ENCODE data around the gene NDFIP1. TPM values are rescaled to one million over a fixed set of nuclear protein-coding genes. Genes with fewer than 3 reads are reported as not detected.

NDFIP1 gene
- total RNA-seq, 1 donor from 2014 or later = 118 TPM

- H3K4me1 Mint-ChIP-seq (ENCODE audit: low read depth) = peaks cover 37% of the 10 kb centered on the region
- intact Hi-C loops (cut with micrococcal nuclease) = no loop called here
- no peaks in the 10 kb centered on the region for H3K27me3 Mint-ChIP-seq (ENCODE audit: low read depth)
- H3K4me3 Mint-ChIP-seq (ENCODE audit: low read depth) = no peak overlapping the region
- no peak for DNase-seq (ENCODE audit: low spot score)
- no peaks in the 10 kb centered on the region for H3K9me3 Mint-ChIP-seq
- H3K36me3 Mint-ChIP-seq (ENCODE audit: low read depth) = peaks cover 44% of the 10 kb centered on the region
- H3K27ac Mint-ChIP-seq = peak overlapping the region; percentile 47
Measured at GRCh38 chr5:142129446-142130066, 21.0 kb downstream of the NDFIP1 start.

- H3K27me3 Mint-ChIP-seq (ENCODE audit: low read depth) = no peaks in the 10 kb centered on the region
- no peak overlapping the region for H3K27ac Mint-ChIP-seq
- intact Hi-C loops (cut with micrococcal nuclease) = no loop called here
- H3K9me3 Mint-ChIP-seq = no peaks in the 10 kb centered on the region
- no peak overlapping the region for H3K4me3 Mint-ChIP-seq (ENCODE audit: low read depth)
- peaks cover 42% of the 10 kb centered on the region for H3K36me3 Mint-ChIP-seq (ENCODE audit: low read depth)
- peaks cover 38% of the 10 kb centered on the region for H3K4me1 Mint-ChIP-seq (ENCODE audit: low read depth)
- no peak for DNase-seq (ENCODE audit: low spot score)
Measured at GRCh38 chr5:142131394-142131793, 22.8 kb downstream of the NDFIP1 start.

GRCh38 chr5:142132916-142133315, 24.3 kb downstream of the NDFIP1 start:
- Mint-ChIP-seq H3K4me3 (ENCODE audit: low read depth) (no peak overlapping the region), H3K27me3 (ENCODE audit: low read depth) (no peaks in the 10 kb centered on the region), H3K9me3 (no peaks in the 10 kb centered on the region), H3K36me3 (ENCODE audit: low read depth) (peaks cover 44% of the 10 kb centered on the region), H3K4me1 (ENCODE audit: low read depth) (peaks cover 31% of the 10 kb centered on the region), H3K27ac (no peak overlapping the region)
- no peak for DNase-seq (ENCODE audit: low spot score)
- intact Hi-C loops (cut with micrococcal nuclease) = no loop called here

- Mint-ChIP-seq H3K36me3 (ENCODE audit: low read depth) (peaks cover 46% of the 10 kb centered on the region), H3K27ac (no peak overlapping the region), H3K9me3 (no peaks in the 10 kb centered on the region), H3K4me1 (ENCODE audit: low read depth) (peaks cover 24% of the 10 kb centered on the region), H3K27me3 (ENCODE audit: low read depth) (no peaks in the 10 kb centered on the region), H3K4me3 (ENCODE audit: low read depth) (no peak overlapping the region)
- intact Hi-C loops (cut with micrococcal nuclease) = no loop called here
- DNase-seq (ENCODE audit: low spot score) = no peak
Measured at GRCh38 chr5:142133330-142134206, 25.0 kb downstream of the NDFIP1 start.

GRCh38 chr5:142134331-142135010, 25.9 kb downstream of the NDFIP1 start:
- Mint-ChIP-seq H3K4me3 (ENCODE audit: low read depth) (no peak overlapping the region), H3K27ac (no peak overlapping the region), H3K27me3 (ENCODE audit: low read depth) (no peaks in the 10 kb centered on the region), H3K4me1 (ENCODE audit: low read depth) (peaks cover 15% of the 10 kb centered on the region), H3K36me3 (ENCODE audit: low read depth) (peaks cover 41% of the 10 kb centered on the region), H3K9me3 (no peaks in the 10 kb centered on the region)
- intact Hi-C loops (cut with micrococcal nuclease) = no loop called here
- no peak for DNase-seq (ENCODE audit: low spot score)

GRCh38 chr5:142141463-142141862, 32.9 kb downstream of the NDFIP1 start:
- Mint-ChIP-seq H3K27me3 (ENCODE audit: low read depth) (no peaks in the 10 kb centered on the region), H3K27ac (no peak overlapping the region), H3K4me1 (ENCODE audit: low read depth) (peaks cover 4% of the 10 kb centered on the region), H3K9me3 (no peaks in the 10 kb centered on the region), H3K4me3 (ENCODE audit: low read depth) (no peak overlapping the region), H3K36me3 (ENCODE audit: low read depth) (peaks cover 44% of the 10 kb centered on the region)
- DNase-seq (ENCODE audit: low spot score) = no peak
- intact Hi-C loops (cut with micrococcal nuclease) = loop anchor here (10.0 kb wide), 1 partner anchor 447 kb away; no protein-coding TSS in a partner anchor

GRCh38 chr5:142143878-142144277, 35.3 kb downstream of the NDFIP1 start:
- DNase-seq (ENCODE audit: low spot score) = no peak
- no peaks in the 10 kb centered on the region for H3K27me3 Mint-ChIP-seq (ENCODE audit: low read depth)
- H3K9me3 Mint-ChIP-seq = no peaks in the 10 kb centered on the region
- peaks cover 2% of the 10 kb centered on the region for H3K4me1 Mint-ChIP-seq (ENCODE audit: low read depth)
- intact Hi-C loops (cut with micrococcal nuclease) = loop anchor here (2.0 to 10.0 kb wide), 2 partner anchors 35 to 449 kb away; partner anchors contain the start of gene NDFIP1
- H3K27ac Mint-ChIP-seq = no peak overlapping the region
- H3K36me3 Mint-ChIP-seq (ENCODE audit: low read depth) = peaks cover 52% of the 10 kb centered on the region
- no peak overlapping the region for H3K4me3 Mint-ChIP-seq (ENCODE audit: low read depth)

- peaks cover 3% of the 10 kb centered on the region for H3K4me1 Mint-ChIP-seq (ENCODE audit: low read depth)
- H3K4me3 Mint-ChIP-seq (ENCODE audit: low read depth) = no peak overlapping the region
- H3K27me3 Mint-ChIP-seq (ENCODE audit: low read depth) = no peaks in the 10 kb centered on the region
- intact Hi-C loops (cut with micrococcal nuclease) = loop anchor here (1.0 to 10.0 kb wide), 4 partner anchors 37 to 451 kb away; partner anchors contain the start of gene NDFIP1
- peaks cover 53% of the 10 kb centered on the region for H3K36me3 Mint-ChIP-seq (ENCODE audit: low read depth)
- no peak overlapping the region for H3K27ac Mint-ChIP-seq
- H3K9me3 Mint-ChIP-seq = no peaks in the 10 kb centered on the region
- DNase-seq (ENCODE audit: low spot score) = peak; percentile 45
Measured at GRCh38 chr5:142145106-142145900, 36.7 kb downstream of the NDFIP1 start.

GRCh38 chr5:142149363-142149762, 40.8 kb downstream of the NDFIP1 start:
- Mint-ChIP-seq H3K4me3 (ENCODE audit: low read depth) (no peak overlapping the region), H3K4me1 (ENCODE audit: low read depth) (peaks cover 1% of the 10 kb centered on the region), H3K36me3 (ENCODE audit: low read depth) (peaks cover 53% of the 10 kb centered on the region), H3K27me3 (ENCODE audit: low read depth) (no peaks in the 10 kb centered on the region), H3K27ac (no peak overlapping the region), H3K9me3 (no peaks in the 10 kb centered on the region)
- intact Hi-C loops (cut with micrococcal nuclease) = loop anchor here (10.0 kb wide), 1 partner anchor 455 kb away; no protein-coding TSS in a partner anchor
- no peak for DNase-seq (ENCODE audit: low spot score)

GRCh38 chr5:142150431-142150830, 41.9 kb downstream of the NDFIP1 start:
- Mint-ChIP-seq H3K36me3 (ENCODE audit: low read depth) (peaks cover 53% of the 10 kb centered on the region), H3K9me3 (no peaks in the 10 kb centered on the region), H3K27me3 (ENCODE audit: low read depth) (no peaks in the 10 kb centered on the region), H3K27ac (no peak overlapping the region), H3K4me1 (ENCODE audit: low read depth) (peaks cover 2% of the 10 kb centered on the region), H3K4me3 (ENCODE audit: low read depth) (no peak overlapping the region)
- no peak for DNase-seq (ENCODE audit: low spot score)
- intact Hi-C loops (cut with micrococcal nuclease) = loop anchor here (5.0 kb wide), 1 partner anchor 397 kb away; no protein-coding TSS in a partner anchor

- peak; percentile 17 for DNase-seq (ENCODE audit: low spot score)
- Mint-ChIP-seq H3K9me3 (no peaks in the 10 kb centered on the region), H3K27ac (no peak overlapping the region), H3K4me1 (ENCODE audit: low read depth) (peaks cover 6% of the 10 kb centered on the region), H3K27me3 (ENCODE audit: low read depth) (no peaks in the 10 kb centered on the region), H3K36me3 (ENCODE audit: low read depth) (peaks cover 51% of the 10 kb centered on the region), H3K4me3 (ENCODE audit: low read depth) (no peak overlapping the region)
- intact Hi-C loops (cut with micrococcal nuclease) = loop anchor here (5.0 kb wide), 1 partner anchor 396 kb away; no protein-coding TSS in a partner anchor
Measured at GRCh38 chr5:142151436-142152383, 43.1 kb downstream of the NDFIP1 start.

Measured in activated T-helper 2 cell treated with anti-CD3 and anti-CD28 coated beads, Interferon-gamma antibody, Interleukin-2, Interleukin-4, amounts not matched to agents 10 μg/mL and 5 μg/mL and 100 μg/mL, durations not matched to agents 14 hours and 24 hours and 36 hours (primary cell).